ENCODE data around the gene LIN7A.

LIN7A gene, protein sequence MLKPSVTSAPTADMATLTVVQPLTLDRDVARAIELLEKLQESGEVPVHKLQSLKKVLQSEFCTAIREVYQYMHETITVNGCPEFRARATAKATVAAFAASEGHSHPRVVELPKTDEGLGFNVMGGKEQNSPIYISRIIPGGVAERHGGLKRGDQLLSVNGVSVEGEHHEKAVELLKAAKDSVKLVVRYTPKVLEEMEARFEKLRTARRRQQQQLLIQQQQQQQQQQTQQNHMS

DNA sequence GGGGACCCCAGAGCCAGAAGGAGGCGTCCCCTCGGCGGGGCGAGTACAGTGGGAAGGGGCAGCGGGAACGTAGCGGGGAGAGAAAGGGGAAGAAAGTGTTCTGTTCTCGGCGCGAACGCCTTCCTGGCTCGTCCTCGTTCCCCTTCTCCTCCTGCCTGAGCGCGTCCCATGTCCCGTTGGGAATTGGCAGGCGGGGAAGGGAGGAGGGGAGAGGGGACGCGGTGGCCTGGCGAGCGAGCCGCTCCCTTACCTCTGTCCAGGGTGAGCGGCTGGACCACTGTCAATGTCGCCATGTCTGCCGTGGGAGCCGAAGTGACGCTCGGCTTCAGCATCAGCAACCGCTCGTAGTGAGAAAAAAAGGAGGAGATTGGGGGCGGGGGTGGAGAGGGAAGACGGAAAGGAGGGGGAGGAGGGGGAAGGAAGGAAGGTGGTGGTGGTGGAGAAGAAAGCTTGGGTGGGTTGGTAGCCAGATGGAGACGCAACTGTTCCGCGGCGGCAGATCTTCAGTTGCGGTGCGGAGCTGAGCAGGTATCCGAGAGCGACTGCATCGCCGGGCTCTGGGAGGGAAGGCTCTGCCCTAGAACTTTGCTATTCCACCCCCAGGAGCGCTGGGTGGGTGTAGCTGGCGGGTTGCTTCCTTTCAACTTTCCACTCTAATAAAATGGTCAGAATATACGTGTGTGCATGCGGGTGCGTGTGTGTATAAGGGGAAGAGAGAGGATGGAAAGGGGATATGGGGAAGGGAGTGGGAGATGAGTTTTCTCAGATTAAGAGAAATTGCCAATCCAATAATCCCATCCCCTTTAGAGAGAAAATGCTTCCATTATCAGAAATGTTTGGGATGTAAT is at the start of gene LIN7A:
Gene LIN7A (minus strand): TSS at position 544 of the 848 bp plus-strand sequence. CDS start 212 bp downstream, at position 332.
- no peak for DNase-seq (ENCODE audit: low read depth in 2 of 2)

DNA sequence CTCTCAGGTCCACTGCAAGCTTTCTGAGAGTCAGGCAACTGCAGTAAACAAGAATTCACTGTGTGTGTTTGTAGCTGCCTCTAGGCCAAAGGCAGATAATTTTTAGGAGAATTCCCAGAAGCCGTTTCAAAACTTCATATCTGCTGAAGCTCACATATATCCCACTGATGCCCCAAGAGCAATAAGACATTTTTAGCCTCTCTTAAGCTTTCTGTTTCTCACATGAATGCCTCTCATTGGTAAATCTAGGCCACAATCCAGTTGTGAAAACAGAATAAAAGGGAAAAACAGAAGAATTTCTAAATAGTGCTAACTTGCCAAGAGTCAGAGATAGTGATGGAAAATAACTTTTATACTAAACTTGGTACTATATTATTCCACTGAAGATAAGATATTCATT is 48.5 kb upstream of the LIN7A start:
- no peak for DNase-seq (ENCODE audit: low read depth in 2 of 2)

DNA sequence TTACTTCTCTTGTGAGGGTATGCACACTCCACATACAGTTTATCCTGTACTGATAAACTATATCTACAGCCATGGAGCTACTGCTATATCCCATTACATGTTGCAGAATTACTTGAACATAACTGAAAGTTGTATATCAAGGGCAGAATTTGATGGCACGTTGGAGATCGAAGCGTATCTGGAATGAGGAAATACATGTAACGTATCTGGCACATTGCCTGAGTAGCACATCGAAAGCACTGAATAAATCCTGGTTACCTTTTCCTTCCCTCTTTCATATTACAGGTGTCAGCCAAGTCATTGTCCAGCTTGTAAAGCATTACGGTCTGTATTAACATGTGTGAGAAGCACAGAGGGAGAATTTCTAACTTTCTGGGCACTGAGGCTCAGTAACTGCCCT is 42.1 kb upstream of the LIN7A start:
- no peak for DNase-seq (ENCODE audit: low read depth in 2 of 2)

DNA sequence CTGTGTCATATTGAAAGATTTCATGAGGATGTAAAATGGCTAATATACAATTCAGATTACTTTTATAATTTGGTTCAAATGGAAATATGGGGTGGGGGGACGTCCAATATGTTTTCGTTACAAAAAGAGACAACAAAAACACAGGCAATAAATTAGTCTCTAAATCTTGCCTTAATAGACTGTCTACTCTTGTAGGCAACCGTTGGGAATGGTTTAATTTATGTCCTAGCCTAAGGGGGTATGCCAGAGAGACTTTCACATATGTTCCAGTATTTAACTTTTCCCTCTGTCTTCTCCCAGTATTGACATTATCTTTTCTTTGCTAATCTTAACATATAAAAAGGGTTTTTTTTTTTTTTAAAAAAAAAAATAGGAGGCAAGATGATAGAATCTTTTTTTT is 41.5 kb upstream of the LIN7A start:
- DNase-seq (ENCODE audit: low read depth in 2 of 2) = no peak

DNA sequence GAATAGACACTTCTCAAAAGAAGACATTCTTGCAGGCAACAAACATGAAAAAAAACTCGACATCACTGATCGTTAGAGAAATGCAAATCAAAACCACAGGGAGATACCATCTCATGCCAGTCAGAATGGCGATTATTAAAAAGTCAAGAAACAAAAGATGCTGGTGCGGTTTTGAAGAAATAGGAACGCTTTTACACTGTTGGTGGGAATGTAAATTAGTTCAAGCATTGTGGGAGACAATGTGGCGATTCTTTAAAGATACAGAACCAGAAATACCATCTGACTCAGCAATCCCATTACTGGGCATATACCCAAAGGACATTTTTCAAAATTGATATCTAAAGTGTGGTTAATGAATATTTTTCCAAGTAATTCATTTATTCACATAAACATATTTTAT is 39.6 kb upstream of the LIN7A start:
- DNase-seq (ENCODE audit: low read depth in 2 of 2) = no peak

DNA sequence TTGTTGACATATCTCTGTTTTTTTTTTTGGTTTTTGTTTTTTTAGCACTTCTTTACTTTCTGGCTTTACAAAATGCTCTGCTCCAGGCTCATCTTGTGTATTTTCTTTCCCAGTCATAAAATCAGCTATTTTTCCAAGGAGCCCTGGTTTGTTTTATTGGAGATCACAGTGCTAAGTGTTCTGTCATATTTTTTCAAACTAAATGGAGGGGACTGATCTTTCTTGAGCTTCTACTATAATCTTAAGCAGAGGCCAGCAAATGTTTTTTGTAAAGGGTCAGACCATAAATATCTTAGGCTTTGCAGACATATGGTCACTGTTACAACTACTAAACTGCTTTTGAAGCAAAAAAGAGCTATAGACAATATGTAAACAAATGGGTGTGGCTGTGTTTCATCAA is 30.6 kb upstream of the LIN7A start:
- no peak for DNase-seq (ENCODE audit: low read depth in 2 of 2)

DNA sequence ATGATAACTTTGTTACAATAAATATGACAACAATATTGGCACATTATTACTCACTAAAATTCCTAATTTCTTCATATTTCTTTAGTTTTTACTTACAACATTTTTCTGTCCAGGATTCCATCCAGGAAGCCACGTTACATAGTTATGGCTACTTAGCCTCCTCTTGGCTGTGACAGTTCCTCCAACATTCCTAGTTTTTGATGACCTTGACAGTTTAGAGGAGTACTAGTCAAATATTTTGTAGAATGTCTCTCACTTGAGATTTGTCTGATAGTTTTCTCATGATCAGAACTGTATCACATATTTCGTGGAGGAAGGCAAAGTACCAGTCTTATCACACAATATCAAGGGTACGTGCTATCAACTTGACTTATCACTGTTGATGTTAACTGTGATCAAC is 29.8 kb upstream of the LIN7A start:
- DNase-seq (ENCODE audit: low read depth in 2 of 2) = no peak

DNA sequence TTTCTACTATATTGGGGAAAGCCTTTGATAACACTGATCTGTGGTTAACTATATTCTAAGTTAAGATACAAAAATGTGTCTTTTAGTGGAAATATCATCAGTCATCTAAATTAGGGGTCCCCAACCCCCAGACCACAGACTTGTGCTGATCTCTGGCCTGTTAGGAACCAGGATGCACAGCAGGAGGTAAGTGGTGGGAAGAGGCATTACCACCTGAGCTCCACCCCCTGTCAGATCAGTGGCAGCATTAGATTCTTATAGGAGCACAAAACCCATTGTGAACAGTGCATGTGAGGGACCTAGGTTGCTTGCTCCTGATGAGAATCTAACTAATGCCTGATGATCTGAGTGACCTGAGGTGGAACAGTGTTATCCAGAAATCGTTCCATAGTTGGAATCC is 28.3 kb upstream of the LIN7A start:
- no peak for DNase-seq (ENCODE audit: low read depth in 2 of 2)

DNA sequence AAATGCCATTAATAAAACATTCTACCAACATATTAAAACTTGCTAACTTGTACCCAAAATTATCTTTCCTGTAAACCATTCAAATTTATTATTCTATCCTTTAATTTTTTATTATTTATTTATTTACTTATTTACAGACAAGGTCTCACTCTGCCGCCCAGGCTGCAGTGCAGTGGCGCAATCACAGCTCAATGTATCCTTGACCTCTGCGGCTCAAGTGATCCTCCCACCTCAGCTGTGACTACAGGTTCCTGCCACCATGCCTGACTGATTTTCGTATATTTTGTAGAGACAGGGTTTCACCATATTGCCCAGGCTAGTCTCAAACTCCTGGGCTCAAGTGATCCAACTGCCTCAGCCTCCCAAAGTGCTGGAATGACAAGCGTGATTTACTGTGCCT is 20.4 kb upstream of the LIN7A start:
- DNase-seq (ENCODE audit: low read depth in 2 of 2) = no peak

DNA sequence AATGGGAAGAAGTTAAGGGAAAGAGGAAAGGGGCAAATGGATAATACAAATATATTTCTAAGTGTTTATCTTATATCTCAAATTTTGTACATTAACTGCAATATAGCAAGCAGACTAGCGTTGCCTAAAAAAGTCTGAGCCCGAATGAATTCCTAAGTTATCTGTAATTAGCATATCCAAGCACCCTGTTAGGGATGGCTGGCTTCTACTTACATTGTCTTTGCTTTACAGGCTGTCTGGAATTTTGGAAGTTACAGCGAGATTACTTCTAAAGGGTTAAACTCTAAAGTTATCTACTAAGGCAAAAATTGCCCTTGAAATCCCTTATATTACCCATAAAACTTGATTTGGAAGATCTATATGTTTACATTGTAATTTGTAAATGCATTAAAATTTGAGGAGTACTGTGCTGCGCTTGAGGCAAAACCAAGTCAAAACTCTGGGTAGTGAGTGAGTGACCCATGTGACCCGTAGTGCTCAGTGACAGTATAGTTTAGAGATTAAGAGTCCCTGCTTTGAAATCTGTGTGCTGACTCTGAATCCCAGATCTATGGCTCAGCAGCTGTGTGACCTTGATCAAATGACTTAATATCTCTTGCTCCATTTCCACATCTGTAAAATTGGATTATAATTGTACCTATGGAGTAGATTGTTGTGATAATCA is 17.3 kb upstream of the LIN7A start:
- DNase-seq (ENCODE audit: low read depth in 2 of 2) = no peak

DNA sequence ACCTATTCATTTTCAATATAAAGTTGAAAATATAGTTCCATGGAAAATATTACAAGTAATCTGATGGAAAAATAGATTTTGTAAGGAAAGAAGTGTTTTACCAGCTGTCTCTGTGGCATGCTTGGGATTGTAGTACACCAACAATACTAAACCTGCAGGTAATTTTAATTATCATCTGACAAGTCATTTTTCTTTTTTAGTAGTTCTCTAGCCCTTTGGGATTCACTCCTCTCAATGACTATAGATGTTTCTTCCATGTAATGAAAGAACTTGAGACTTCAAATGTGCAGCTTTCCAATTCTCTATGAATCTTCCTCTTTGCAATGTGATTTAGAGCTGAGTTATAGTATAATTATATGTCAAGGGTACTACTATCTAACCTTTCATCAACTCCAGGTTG is 14.7 kb upstream of the LIN7A start:
- no peak for DNase-seq (ENCODE audit: low read depth in 2 of 2)

DNA sequence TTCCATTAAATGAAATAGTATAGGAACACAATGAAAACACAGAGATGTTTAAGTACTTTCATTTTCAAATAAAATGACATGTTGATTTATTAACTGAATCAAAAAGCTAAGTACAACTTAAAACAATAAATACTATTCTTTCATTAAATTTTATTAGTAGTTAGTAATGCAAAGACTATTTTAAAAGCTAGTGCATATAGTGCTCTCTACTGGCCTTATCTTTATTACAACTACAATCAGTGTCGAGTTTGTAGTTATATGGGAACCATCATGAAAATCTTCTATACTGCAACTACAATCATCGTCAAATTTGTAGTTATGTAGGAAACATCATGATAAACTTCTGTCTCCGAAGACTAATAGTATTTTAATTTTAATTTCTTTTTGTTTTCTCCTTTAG is 8.9 kb upstream of the LIN7A start:
- no peak for DNase-seq (ENCODE audit: low read depth in 2 of 2)

DNA sequence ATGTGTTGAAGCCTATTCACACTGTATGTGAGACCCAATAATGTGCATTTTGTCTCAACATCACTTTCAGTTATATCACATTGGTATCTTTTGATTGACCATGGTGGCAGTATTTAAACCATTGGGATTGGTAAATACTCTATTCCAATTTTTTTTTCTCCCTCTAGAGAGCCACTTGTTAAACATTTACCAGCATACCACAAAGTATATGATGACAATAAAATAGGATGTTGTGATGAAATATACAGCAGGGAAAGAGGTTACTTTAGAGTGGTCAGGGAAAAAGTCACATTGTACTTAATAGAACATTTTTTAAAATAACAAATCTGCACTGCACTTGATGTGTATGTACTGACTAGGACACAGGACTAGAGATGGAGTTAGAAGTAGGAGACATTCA is 5.6 kb upstream of the LIN7A start:
- no peak for DNase-seq (ENCODE audit: low read depth in 2 of 2)

DNA sequence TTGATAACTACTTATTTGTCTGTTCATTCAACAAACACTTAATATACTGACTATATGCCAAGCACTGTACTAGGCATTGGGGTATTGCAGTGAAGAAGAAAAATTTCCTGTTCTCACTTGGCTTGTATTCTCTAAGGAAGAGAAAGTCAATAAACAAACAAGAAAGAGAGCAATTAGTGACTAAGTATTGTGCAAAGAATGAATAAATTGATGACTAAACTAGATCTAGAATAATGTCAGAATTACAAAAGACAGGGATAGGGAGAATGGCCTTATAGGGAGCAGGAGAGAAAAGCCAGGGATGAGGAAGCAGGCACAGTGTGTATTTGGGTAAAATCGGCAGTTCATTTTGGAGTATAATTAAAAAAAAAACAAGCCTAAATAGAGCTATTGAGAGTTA is 4.2 kb upstream of the LIN7A start:
- DNase-seq (ENCODE audit: low read depth in 2 of 2) = no peak

DNA sequence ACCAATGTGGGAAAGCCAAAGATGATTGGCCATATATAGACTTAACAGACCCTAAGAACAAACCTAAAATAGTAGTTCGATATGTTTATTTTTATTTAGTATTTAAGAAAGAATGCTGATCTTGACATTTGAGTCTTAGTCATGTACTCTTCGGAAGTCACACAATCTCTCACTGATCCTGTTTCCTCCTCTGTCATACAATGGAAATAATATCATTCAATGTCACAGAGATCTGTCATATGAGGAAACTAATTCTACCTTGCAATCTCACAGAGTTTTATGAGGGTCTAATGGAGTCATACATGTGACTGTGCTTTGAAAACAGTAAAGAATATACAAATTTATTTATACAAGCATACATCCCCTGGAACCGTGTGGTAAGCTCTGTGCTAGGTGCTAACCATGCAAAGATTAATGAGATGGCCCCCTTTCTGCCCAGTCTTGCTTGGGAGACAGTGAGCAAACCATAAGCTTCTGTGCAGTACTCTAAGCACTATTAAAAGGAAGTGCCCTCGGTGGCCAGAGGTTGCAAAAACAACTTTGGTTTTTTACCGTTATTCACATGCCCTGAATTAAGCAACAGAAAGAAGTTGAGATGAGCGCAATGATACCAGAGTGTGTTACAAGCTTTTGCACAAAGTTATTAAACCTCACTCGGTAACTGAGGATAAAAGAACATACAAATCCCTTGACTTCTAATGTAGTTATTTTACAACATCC is 1.7 kb upstream of the LIN7A start:
- no peak for DNase-seq (ENCODE audit: low read depth in 2 of 2)

DNA sequence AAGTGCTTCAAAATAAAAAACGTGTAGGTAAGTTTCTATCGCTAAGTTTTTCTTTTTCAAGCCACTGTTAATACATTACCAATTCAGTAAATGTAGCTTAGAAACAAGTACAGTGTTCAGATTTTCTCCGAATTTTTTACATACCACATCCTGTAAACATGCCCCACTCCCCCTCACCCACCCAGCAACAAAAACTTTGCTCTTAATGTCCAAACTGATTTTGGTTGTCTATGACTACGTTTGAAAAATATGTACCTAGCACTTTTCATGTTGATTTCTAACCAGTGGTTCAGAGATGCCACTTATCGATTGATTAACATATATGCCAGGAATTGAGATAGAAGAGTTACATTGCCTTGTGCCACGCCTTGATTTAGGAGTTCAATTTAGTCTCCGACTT is 663 bp upstream of the LIN7A start:
- DNase-seq (ENCODE audit: low read depth in 2 of 2) = no peak

DNA sequence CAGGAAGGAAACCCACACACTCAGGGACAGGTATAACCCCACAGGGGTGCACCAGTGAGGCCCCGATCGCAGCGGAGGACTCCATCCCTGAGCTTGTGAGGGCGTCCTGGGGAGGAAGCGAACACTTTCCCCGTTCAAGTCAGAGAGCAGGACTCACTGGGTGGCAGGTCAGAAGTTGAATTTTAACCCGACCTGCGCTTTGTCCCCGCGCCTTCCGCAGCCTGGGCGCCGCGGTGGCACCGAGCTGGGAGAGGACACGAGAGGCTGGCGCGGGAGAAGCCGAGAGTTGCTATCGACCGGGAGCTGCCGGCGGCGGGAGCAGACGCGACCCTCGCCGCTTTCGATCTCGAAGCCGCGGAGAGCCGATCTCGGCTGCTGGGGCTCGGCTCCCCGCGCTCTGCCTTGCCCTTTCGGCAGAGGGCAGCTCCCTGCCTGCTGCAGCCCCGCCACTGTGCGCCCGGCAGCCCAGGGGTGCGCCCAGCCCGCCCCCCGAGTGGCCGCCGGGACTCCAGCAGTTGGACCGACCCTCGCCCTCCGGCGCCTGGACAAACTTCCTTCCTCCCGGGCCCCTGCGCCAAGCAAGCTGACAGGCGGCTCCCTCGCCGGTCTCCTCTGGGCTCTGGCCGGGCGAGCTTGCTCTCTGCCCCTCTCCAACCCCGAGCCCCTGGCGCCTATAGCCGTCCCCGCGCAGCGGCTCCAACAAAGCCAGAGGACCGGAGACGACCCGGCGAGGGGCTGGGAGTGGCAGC is 918 bp downstream of the LIN7A start:
- no peak for DNase-seq (ENCODE audit: low read depth in 2 of 2)

DNA sequence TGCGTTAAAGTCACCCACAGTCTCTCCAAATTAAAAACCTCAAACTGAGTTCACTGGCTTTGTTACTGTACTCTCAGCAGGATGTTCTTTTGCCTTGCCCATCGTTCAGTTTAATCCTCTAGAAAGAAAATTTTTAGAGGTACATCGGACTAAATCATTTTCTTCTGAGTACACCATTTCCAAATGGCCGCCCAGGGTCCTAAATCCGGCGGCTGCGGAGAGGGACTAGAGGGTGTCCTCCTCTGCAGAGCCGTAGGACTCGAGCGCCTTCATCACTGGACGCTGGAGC is 1.4 kb downstream of the LIN7A start:
- DNase-seq (ENCODE audit: low read depth in 2 of 2) = no peak

DNA sequence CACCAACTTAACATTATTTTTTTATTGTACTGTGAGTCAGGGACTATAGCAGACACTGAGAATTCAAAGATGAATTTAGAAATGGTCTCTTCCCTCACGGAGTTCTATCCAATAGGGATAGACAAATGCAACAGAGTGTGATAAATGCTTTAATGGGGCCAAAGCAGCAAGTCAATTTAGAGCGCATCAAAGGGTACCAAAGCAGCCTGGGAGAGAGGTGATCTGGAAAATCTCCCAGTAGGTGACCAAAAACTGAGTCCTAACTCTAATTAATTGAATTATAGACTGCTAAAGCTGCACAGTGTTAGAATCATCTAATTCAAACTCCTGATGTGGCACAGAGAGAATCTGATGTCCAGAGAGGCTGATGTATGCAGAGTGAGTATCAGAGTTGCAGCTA is 2.6 kb downstream of the LIN7A start:
- DNase-seq (ENCODE audit: low read depth in 2 of 2) = no peak

DNA sequence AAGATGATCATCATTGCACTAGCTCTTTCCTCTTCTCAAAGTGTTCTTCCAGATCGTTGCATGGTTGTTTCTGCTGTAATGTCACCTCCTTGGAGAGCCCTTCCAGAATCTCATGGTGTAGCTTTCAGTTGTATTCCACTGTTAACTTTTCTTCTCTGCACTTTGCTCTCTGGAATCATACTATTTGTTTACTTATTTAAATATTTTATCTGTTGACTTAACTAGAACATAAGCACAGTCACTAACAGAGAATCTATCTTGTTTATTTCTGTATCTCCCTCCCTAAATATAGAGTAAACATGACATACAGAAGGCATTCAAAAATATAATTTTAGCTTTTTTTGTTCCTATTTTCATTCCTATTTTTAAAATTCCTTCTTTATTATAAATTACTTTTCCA is 11.8 kb downstream of the LIN7A start:
- DNase-seq (ENCODE audit: low read depth in 2 of 2) = no peak

DNA sequence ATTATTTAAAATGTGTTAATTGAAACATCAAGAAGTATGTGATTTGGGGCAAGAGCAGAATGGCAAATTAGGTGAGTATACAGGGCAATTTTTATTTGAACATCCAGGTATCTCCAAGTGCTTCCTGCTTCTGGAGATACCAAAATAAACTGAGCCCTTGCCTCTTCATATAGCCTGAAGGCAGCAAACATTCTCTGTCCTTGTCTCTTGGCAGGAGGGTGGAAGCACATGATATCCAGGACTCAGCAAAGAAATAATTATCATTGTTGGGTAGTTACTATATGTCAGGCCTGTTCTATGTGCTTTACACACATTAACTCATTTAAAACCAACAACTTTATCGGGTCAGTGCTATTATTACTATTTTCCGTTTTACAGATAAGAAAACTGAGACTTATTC is 12.5 kb downstream of the LIN7A start:
- DNase-seq (ENCODE audit: low read depth in 2 of 2) = no peak

DNA sequence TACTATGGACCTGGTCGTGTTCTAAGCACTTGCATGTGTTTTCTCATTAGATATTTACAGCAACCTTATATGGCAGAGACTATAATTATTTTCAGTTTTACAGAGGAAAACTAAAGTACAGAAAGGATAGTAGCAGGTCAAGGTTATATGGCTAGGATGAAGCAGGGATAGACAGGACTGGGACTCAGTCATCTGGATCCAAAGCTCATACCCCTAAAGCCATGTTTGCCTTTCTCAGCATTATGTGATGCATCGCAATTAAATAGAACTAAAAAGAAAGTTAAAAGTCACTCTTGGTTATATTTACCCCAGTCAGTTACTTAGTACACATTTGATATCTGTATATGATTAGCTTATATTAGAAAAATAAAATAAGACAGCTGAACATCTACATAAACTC is 13.3 kb downstream of the LIN7A start:
- no peak for DNase-seq (ENCODE audit: low read depth in 2 of 2)
